ENCODE data around the gene DOCK4.

- TF ChIP-seq RFX5 (IDR thresholded peaks at IDR 0.05; ENCODE audit: low read depth, low read length), result no peak
- TF ChIP-seq ZBTB33 (IDR thresholded peaks at IDR 0.05), result no peak
- no peak for TF ChIP-seq CEBPB (IDR thresholded peaks at IDR 0.05; ENCODE audit: borderline replicate concordance in 1 of 2, low read depth in 2 of 2, low read length in 2 of 2)
- no peak for TF ChIP-seq POLR2A (IDR thresholded peaks at IDR 0.05; ENCODE audit: low read depth, low read length)
- no peak for TF ChIP-seq RAD51 (IDR thresholded peaks at IDR 0.05)
- TF ChIP-seq HDAC6 (IDR thresholded peaks at IDR 0.05; ENCODE audit: unreplicated experiment), result no peak
- TF ChIP-seq GATAD2B (conservative IDR thresholded peaks at IDR 0.05; ENCODE audit: low read depth), result no peak
- no peak for TF ChIP-seq CTCF (IDR thresholded peaks at IDR 0.05 in 2 of 3, conservative IDR thresholded peaks at IDR 0.05 in 1 of 3; ENCODE audit: control insufficient read depth in 2 of 3, extremely low read depth in 1 of 3, insufficient read depth in 1 of 3, low read depth in 3 of 3, low read length in 3 of 3)
- no peak for TF ChIP-seq MAX (IDR thresholded peaks at IDR 0.05; ENCODE audit: low read depth, low read length)
- TF ChIP-seq POLR2AphosphoS2 (IDR thresholded peaks at IDR 0.05; ENCODE audit: low read depth, low read length), result no peak
- TF ChIP-seq POLR2AphosphoS5 (IDR thresholded peaks at IDR 0.05; ENCODE audit: low read length), result no peak
Observed at GRCh38 chr7:111729483-111729882, 476.7 kb downstream of the DOCK4 start.
